Astrocyte (in vitro differentiated cells and primary cell): ENCODE data around the gene ELMO1.

ENCODE experiments used
- EZH2 ChIP-seq: IDR thresholded peaks from 2 replicates; pipeline ENCODE4 v1.6.1; 2012; ENCODE audit warnings: mild to moderate bottlenecking, low read length, inconsistent platforms; ENCODE audit not compliant: insufficient read depth
- TF ChIP-seq, protein P1 (sequence below): IDR thresholded peaks from 2 replicates; pipeline ENCODE4 v1.5.1; 2011; ENCODE audit warnings: low read depth, mild to moderate bottlenecking, inconsistent platforms, low read length, moderate library complexity; ENCODE audit not compliant: insufficient read depth

DNA sequence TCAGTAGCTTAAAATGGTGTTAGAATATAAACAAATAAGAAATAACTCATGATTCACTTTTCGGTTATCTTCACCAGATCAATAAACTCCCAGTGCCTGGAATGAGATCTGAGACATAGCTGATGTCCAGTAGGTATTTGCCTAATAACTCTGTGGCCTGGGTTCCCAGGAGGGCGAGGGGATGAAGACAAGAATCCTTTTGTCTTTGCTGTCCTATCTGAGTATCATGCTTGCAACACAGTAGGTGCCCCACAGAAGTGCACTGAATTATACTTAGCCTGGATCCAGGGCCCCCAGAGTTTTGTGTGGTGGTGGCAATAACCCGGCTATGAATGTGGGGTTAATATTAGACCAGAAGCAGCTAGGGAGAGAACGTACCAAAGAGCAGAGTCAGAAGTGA lies 374.3 kb downstream of the ELMO1 start:
- TF ChIP-seq, protein P1, sequence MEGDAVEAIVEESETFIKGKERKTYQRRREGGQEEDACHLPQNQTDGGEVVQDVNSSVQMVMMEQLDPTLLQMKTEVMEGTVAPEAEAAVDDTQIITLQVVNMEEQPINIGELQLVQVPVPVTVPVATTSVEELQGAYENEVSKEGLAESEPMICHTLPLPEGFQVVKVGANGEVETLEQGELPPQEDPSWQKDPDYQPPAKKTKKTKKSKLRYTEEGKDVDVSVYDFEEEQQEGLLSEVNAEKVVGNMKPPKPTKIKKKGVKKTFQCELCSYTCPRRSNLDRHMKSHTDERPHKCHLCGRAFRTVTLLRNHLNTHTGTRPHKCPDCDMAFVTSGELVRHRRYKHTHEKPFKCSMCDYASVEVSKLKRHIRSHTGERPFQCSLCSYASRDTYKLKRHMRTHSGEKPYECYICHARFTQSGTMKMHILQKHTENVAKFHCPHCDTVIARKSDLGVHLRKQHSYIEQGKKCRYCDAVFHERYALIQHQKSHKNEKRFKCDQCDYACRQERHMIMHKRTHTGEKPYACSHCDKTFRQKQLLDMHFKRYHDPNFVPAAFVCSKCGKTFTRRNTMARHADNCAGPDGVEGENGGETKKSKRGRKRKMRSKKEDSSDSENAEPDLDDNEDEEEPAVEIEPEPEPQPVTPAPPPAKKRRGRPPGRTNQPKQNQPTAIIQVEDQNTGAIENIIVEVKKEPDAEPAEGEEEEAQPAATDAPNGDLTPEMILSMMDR = no peak
- TF ChIP-seq EZH2 = no peak
